Heart right ventricle (tissue), 16 donors: ENCODE results near the gene CACNG4. TPM values are rescaled to one million over a fixed set of nuclear protein-coding genes. Genes with fewer than 3 reads are reported as not detected.

Experiments used
- ATAC-seq, 8 donors: fragments of 200-7000 bp; cut with Tn5 transposase; one replicate each; pipeline ENCODE4 v1.9.1; 2020; ENCODE audit warnings: mild to moderate bottlenecking in 8 of 8, moderate library complexity in 8 of 8, moderate number of reproducible peaks in 1 of 8
- DNase-seq, 2 donors: peaks; one replicate each; pipeline ENCODE4 v3.0.0-alpha.2; 2020
- H3K27ac ChIP-seq, 10 donors: fragments of 200-600 bp; sonication (generic) in 2 of 10; one replicate each; pipeline versions ENCODE4 v1.5.0 to v1.8.0; 2020 to 2022; ENCODE audit warnings: mild to moderate bottlenecking in 3 of 10
- H3K27me3 ChIP-seq, 7 donors: fragments of 200-600 bp; one replicate each; pipeline ENCODE4 v1.8.0; 2021 to 2022; ENCODE audit warnings: mild to moderate bottlenecking in 2 of 7
- H3K36me3 ChIP-seq, 9 donors: fragments of 200-600 bp; sonication (generic) in 1 of 9; one replicate each; pipeline versions ENCODE4 v1.5.0 to v1.8.0; 2020 to 2022; ENCODE audit warnings: mild to moderate bottlenecking in 2 of 9
- H3K4me1 ChIP-seq, 9 donors: fragments of 200-600 bp; sonication (generic) in 1 of 9; one replicate each; pipeline versions ENCODE4 v1.5.0 to v1.8.0; 2020 to 2022; ENCODE audit warnings: mild to moderate bottlenecking in 4 of 9
- H3K4me3 ChIP-seq, 10 donors: fragments of 200-600 bp; sonication (generic) in 2 of 10; one replicate each; pipeline versions ENCODE4 v1.5.0 to v1.8.0; 2020 to 2022; ENCODE audit warnings: mild to moderate bottlenecking in 7 of 10, moderate library complexity in 2 of 10
- H3K9me3 ChIP-seq, 11 donors: fragments of 200-600 bp in 10 of 11; sonication (generic) in 2 of 11; one replicate each; pipeline versions ENCODE4 v1.5.0 to v1.8.0; 2013 to 2022; ENCODE audit warnings: mild to moderate bottlenecking in 2 of 11, control low read depth in 1 of 11, moderate library complexity in 1 of 11
- CTCF ChIP-seq, 9 donors: fragments of 200-600 bp; sonication (generic) in 2 of 9; IDR thresholded peaks; one replicate each; pipeline versions ENCODE4 v1.5.0 to v1.8.0; 2021 to 2022; ENCODE audit warnings: antibody characterized with exemption in 9 of 9, mild to moderate bottlenecking in 5 of 9, moderate library complexity in 1 of 9
- WGBS, 2 donors: extraction: QIAGEN DNeasy Blood & Tissue Kit; methylation state at CpG; one replicate each; pipeline ENCODE4 v1.1.7; 2013; ENCODE audit warnings: inconsistent platforms in 1 of 2; 5-methylcytosine and 5-hydroxymethylcytosine counted together
- intact Hi-C, 10 donors: fragments of 100-400 bp; cut with DNase I; formaldehyde crosslinking; loops; one replicate each; pipeline versions ENCODE4 v1.11.1 to v1.14.2; 2022
- polyA plus RNA-seq, 2 donors: library from polyadenylated mRNA; stranded (reverse); fragments of 200-250 nt; gene quantifications; one replicate each; pipeline ENCODE4 v1.2.3, GENCODE V29; 2013
- total RNA-seq, 10 donors: library from RNA; stranded (reverse); fragmentation: NEBNext Ultra II Directional in 3 of 10; extraction: Animal tissue kit (Norgen Biotek cat#: 25700) in 3 of 10; gene quantifications; one replicate each; pipeline versions ENCODE4 v1.2.1 to v1.2.4, GENCODE V29; 2021 to 2023
- donor health status: Arrhythmogenic right ventricular cardiomyopathy.
- donor health status: ischemic (EF 13 %, LVEDD 7.1; RV severe dilation, severe dysfunction).
- donor health status: healthy with polysubstance abuse.
- donor health status: DM: no; HTN: yes; CAD: no.
- donor health status: DM: no; HTN: no; CAD: no.
- donor health status: ischemic (EF 25% LVEDD 6.9; RV normal size, moderate dysfunction).
- donor health status: ischemic (EF 25% LVEDD 5.7; RV mildly dilated, moderate dysfunction).
- donor health status: healthy.
- donor health status: DM: yes; HTN: yes; CAD: no.
- donor health status: Ischemic cardiomyopathy.
- donor health status: ischemic (EF 35%, LVEDD 5.7; RV mildly dilated, moderate dysfunction).
- donor health status: nonischemic (EF 11% LVEDD 7.7; RV severe dilation, severe dysfunction).
- donor health status: DM: yes; HTN: yes; CAD: no.
- donor health status: PGD.
- donor health status: ischemic (EF 29% LVEDD 5.4; RV normal size, mild dysfunction).
- donor health status: nonischemic (EF 23%, LVEDD 6.1; RV moderate dilation, normal function).

Gene CACNG4
- total and polyA plus RNA-seq, 12 donors, result 0.06 to 0.11 (median 0.07) TPM; not detected in 7

- H3K9me3 ChIP-seq, result no peaks in the 10 kb centered on the region
- intact Hi-C loops, result no loop called here
- no peak overlapping the region for H3K27ac ChIP-seq
- DNase-seq (no peak), ATAC-seq (no peak)
- H3K27me3 ChIP-seq, result peaks cover 0 to 80% (median 59%) of the 10 kb centered on the region in 7 donors
- WGBS, 2 donors, result 11 to 19% methylated on average over 8 of the region's 8 CpGs
- H3K36me3 ChIP-seq, result no peaks in the 10 kb centered on the region
- no peak for TF ChIP-seq CTCF (IDR thresholded peaks at IDR 0.05)
- no peak overlapping the region for H3K4me3 ChIP-seq
- H3K4me1 ChIP-seq, result peaks cover 2 to 23% (median 13%) of the 10 kb centered on the region in 9 donors
Observed at GRCh38 chr17:66963521-66963908, 992 bp upstream of the CACNG4 start.

- intact Hi-C loops, result no loop called here
- H3K4me1 ChIP-seq, result peaks cover 2 to 22% (median 13%) of the 10 kb centered on the region in 9 donors
- no peaks in the 10 kb centered on the region for H3K9me3 ChIP-seq
- ATAC-seq (peak in 3 of 8 donors; percentile 24 to 43 (median 27)), DNase-seq (no peak)
- WGBS, 2 donors, result 0 to 1% methylated on average over 59 to 92 of the region's 92 CpGs
- no peaks in the 10 kb centered on the region for H3K36me3 ChIP-seq
- H3K4me3 ChIP-seq, result peak overlapping the region in 9 of 10 donors; percentile 16 to 49 (median 40)
- no peak overlapping the region for H3K27ac ChIP-seq
- TF ChIP-seq CTCF (IDR thresholded peaks at IDR 0.05), result no peak
- peaks cover 0 to 91% (median 72%) of the 10 kb centered on the region in 7 donors for H3K27me3 ChIP-seq
Observed at GRCh38 chr17:66964930-66965800, 658 bp downstream of the CACNG4 start.

- no peaks in the 10 kb centered on the region for H3K36me3 ChIP-seq
- H3K4me3 ChIP-seq, result peak overlapping the region in 8 of 10 donors; percentile 16 to 49 (median 42)
- intact Hi-C loops, result no loop called here
- TF ChIP-seq CTCF (IDR thresholded peaks at IDR 0.05), result no peak
- H3K27me3 ChIP-seq, result peaks cover 0 to 91% (median 77%) of the 10 kb centered on the region in 7 donors
- H3K4me1 ChIP-seq, result peaks cover 2 to 22% (median 13%) of the 10 kb centered on the region in 9 donors
- DNase-seq (no peak), ATAC-seq (peak in 1 of 8 donors; percentile 28)
- H3K27ac ChIP-seq, result no peak overlapping the region
- H3K9me3 ChIP-seq, result no peaks in the 10 kb centered on the region
- 0 to 3% methylated on average over 36 of the region's 36 CpGs for WGBS, 2 donors
Observed at GRCh38 chr17:66965801-66966262, 1.3 kb downstream of the CACNG4 start.

- TF ChIP-seq CTCF (IDR thresholded peaks at IDR 0.05), result no peak
- no peak for ATAC-seq
- intact Hi-C loops, result no loop called here
- Histone ChIP-seq H3K27ac (no peak overlapping the region), H3K4me1 (peaks cover 2 to 22% (median 13%) of the 10 kb centered on the region in 9 donors), H3K4me3 (peak overlapping the region in 4 of 10 donors; percentile 16 to 49 (median 46)), H3K27me3 (peaks cover 0 to 91% (median 81%) of the 10 kb centered on the region in 7 donors), H3K9me3 (no peaks in the 10 kb centered on the region), H3K36me3 (no peaks in the 10 kb centered on the region)
- no peak for DNase-seq
- WGBS, 2 donors, result 19 to 24% methylated on average over 11 of the region's 11 CpGs
Observed at GRCh38 chr17:66966298-66966697, 1.8 kb downstream of the CACNG4 start.
